ENCODE data around the gene FHIP1B.
"Not testable (repeated sequence)": the region's sequence is repeated elsewhere in the genome, so short reads cannot be mapped to it uniquely, and the experiment has no call there.

FHIP1B gene

GRCh38 chr11:6234387-6235107, at the start of gene FHIP1B:
Gene FHIP1B, minus strand, starts transcription at chr11:6234636. Its CDS starts 10,120 bp downstream, at chr11:6224516.
- peak; percentile 96 for DNase-seq (ENCODE audit: low spot score)
- no peak for TF ChIP-seq CTCF (IDR thresholded peaks at IDR 0.05; ENCODE audit: borderline replicate concordance, control extremely low read depth, extremely low read depth, insufficient read depth, missing control alignments)
- in situ Hi-C loops (cut with MboI; ENCODE audit: low sequenced_read_pairs, unreplicated experiment) = no loop called here

- in situ Hi-C loops (cut with MboI; ENCODE audit: low sequenced_read_pairs, unreplicated experiment) = no loop called here
- DNase-seq (ENCODE audit: low spot score) = no peak
- no peak for TF ChIP-seq CTCF (IDR thresholded peaks at IDR 0.05; ENCODE audit: borderline replicate concordance, control extremely low read depth, extremely low read depth, insufficient read depth, missing control alignments)
Measured at GRCh38 chr11:6283453-6284023, 49.1 kb upstream of the FHIP1B start.

GRCh38 chr11:6280809-6281208, 46.4 kb upstream of the FHIP1B start:
- in situ Hi-C loops (cut with MboI; ENCODE audit: low sequenced_read_pairs, unreplicated experiment); DNase-seq (ENCODE audit: low spot score): not testable (repeated sequence)

DNA sequence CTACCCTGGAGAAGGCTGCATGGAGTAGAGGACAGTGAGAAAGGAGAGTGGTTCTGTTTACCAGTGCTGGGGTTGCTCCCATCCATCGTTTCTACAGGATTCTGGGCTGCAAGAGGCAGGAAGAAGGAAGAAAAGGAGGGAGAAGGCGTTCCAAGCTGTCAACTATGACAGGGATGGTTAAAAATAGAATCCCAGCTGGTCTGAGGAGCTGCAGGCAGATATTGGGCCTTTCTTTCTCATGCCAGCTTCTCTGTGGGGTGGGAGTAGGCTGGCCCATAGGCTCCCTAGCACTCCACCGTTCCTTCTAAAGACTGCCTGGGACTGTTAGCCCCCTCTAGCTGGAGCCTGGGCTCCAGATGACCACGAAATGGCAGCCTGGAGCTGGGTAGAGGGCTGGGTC, 38.8 kb upstream of the FHIP1B start:
- in situ Hi-C loops (cut with MboI; ENCODE audit: low sequenced_read_pairs, unreplicated experiment) = no loop called here
- no peak for DNase-seq (ENCODE audit: low spot score)
- TF ChIP-seq CTCF (IDR thresholded peaks at IDR 0.05; ENCODE audit: borderline replicate concordance, control extremely low read depth, extremely low read depth, insufficient read depth, missing control alignments) = no peak

GRCh38 chr11:6271598-6271997, 37.2 kb upstream of the FHIP1B start:
- in situ Hi-C loops (cut with MboI; ENCODE audit: low sequenced_read_pairs, unreplicated experiment) = no loop called here
- no peak for TF ChIP-seq CTCF (IDR thresholded peaks at IDR 0.05; ENCODE audit: borderline replicate concordance, control extremely low read depth, extremely low read depth, insufficient read depth, missing control alignments)
- no peak for DNase-seq (ENCODE audit: low spot score)

DNA sequence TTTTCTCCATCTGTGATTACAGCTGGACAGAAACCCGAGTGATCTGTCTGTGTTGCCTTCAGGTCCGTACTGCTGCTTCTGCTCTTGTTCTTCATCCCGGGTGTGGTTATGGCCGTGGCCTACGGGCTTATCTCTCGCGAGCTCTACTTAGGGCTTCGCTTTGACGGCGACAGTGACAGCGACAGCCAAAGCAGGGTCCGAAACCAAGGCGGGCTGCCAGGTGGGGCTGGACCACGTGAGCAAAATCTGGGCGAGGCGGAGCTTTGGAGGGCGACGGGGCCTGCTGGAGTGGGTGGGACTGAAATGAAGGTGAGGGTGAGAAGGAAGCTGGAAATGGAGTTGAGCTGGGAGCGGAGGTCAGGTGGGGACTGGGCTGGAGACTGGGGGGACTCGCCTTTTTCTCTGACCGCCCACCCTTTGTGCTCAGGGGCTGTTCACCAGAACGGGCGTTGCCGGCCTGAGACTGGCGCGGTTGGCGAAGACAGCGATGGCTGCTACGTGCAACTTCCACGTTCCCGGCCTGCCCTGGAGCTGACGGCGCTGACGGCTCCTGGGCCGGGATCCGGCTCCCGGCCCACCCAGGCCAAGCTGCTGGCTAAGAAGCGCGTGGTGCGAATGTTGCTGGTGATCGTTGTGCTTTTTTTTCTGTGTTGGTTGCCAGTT, 36.3 kb upstream of the FHIP1B start:
- DNase-seq (ENCODE audit: low spot score) = no peak
- in situ Hi-C loops (cut with MboI; ENCODE audit: low sequenced_read_pairs, unreplicated experiment) = no loop called here
- TF ChIP-seq CTCF (IDR thresholded peaks at IDR 0.05; ENCODE audit: borderline replicate concordance, control extremely low read depth, extremely low read depth, insufficient read depth, missing control alignments) = no peak

DNA sequence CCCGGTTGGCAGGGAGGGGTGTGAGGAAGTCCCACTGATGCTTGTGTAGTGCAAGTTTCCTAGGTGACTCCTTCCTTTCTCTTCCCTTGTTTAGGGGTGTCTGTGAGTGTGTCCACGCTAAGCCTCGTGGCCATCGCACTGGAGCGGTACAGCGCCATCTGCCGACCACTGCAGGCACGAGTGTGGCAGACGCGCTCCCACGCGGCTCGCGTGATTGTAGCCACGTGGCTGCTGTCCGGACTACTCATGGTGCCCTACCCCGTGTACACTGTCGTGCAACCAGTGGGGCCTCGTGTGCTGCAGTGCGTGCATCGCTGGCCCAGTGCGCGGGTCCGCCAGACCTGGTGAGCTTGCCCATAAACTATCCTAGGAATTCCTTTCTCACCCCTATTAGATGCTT, 35.6 kb upstream of the FHIP1B start:
- no peak for TF ChIP-seq CTCF (IDR thresholded peaks at IDR 0.05; ENCODE audit: borderline replicate concordance, control extremely low read depth, extremely low read depth, insufficient read depth, missing control alignments)
- no peak for DNase-seq (ENCODE audit: low spot score)
- in situ Hi-C loops (cut with MboI; ENCODE audit: low sequenced_read_pairs, unreplicated experiment) = no loop called here

All from GM13976 (cell line).